Measurements from ENCODE around the gene MGAT4C.
"Not testable (repeated sequence)": the region's sequence is repeated elsewhere in the genome, so short reads cannot be mapped to it uniquely, and the experiment has no call there.

Gene MGAT4C

GRCh38 chr12:86256163-86256562 lies at the start of gene MGAT4C:
Gene MGAT4C, minus strand, starts transcription at chr12:86256391.
- TF ChIP-seq, protein P1, sequence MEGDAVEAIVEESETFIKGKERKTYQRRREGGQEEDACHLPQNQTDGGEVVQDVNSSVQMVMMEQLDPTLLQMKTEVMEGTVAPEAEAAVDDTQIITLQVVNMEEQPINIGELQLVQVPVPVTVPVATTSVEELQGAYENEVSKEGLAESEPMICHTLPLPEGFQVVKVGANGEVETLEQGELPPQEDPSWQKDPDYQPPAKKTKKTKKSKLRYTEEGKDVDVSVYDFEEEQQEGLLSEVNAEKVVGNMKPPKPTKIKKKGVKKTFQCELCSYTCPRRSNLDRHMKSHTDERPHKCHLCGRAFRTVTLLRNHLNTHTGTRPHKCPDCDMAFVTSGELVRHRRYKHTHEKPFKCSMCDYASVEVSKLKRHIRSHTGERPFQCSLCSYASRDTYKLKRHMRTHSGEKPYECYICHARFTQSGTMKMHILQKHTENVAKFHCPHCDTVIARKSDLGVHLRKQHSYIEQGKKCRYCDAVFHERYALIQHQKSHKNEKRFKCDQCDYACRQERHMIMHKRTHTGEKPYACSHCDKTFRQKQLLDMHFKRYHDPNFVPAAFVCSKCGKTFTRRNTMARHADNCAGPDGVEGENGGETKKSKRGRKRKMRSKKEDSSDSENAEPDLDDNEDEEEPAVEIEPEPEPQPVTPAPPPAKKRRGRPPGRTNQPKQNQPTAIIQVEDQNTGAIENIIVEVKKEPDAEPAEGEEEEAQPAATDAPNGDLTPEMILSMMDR (conservative IDR thresholded peaks at IDR 0.05) = no peak
- H3K27ac ChIP-seq = no peak within 1 kb of the TSS

DNA sequence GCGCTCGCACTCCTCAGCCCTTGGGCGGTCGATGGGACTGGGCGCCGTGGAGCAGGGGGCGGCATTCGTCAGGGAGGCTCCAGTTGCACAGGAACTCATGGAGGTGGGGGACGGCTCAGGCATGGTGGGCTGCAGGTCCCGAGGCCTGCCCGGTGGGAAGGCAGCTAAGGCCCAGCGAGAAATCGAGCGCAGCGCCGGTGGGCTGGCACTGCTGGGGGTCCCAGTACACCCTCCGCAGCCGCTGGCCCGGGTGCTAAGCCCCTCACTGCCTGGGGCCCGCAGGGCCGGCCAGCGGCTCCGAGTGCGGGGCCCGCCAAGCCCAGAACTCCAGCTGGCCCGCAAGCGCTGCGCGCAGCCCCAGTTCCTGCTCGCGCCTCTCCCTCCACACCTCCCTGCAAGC lies 40.2 kb upstream of the MGAT4C start:
- H3K27ac ChIP-seq = not testable (repeated sequence)

DNA sequence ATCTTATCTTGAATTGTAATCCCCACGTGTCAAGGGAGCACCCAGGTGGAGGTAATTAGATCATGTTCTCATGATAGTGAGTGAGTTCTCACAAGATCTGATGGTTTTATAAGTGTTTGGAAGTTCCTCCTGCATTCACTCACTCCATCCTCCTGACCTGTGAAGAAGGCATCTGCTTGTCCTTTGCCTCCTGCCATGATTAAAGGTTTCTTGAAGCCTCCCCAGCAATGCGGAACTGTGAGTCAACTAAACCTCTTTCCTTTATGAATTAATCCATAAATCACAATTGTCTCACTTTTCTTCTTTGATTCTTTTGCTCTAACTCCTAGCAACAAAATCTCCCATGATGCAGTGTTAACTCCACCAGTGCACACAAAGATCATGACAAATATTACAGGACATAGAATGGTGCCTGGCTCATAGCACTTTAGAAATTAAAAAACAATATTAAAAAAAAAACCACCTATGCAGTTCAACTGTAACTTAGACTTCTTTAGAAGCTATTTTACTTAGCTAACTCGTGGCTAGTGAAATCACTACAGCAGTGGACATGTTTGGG lies 37.6 kb upstream of the MGAT4C start:
- H3K27ac ChIP-seq = no peak overlapping the region
- TF ChIP-seq, protein P1 (conservative IDR thresholded peaks at IDR 0.05) = no peak

DNA sequence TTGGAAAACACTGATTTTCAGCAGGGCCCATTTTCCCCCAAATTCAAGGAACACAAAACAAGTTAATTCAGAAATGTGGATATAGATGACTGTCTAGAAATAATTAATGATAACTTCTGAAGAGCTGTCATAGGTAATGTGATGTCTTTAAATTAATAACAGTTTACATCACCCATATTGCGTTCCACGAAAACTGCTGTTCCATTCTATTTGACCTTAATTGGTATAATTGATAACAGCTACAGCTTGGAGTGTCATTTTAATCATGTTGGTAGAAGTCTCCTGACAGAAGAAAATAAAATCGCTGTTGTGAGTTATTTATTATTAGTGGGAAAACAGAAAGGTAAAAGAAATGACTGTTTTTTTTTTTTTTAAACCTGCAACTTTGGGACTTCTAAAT lies 36.3 kb upstream of the MGAT4C start:
- TF ChIP-seq, protein P1 (conservative IDR thresholded peaks at IDR 0.05) = no peak
- H3K27ac ChIP-seq = no peak overlapping the region

DNA sequence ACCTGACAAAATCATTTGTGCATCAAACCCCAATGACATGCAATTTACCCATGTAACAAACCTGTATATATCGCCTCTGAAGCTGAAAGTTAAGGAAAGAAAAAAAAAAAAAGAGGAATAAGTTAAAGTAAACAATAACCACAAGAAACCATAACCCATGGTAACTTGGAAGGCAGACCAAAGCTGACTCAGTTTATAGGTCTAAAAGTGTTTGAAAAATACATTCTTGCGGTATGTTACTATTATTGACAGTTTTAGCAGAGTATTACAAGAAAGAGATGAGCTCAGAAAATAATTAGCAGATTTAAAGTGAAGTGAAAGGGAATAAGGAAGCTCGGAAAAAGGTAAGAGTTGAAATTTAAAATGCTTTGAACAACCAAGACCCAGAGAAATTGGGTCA lies 34.4 kb upstream of the MGAT4C start:
- H3K27ac ChIP-seq = no peak overlapping the region
- TF ChIP-seq, protein P1 (conservative IDR thresholded peaks at IDR 0.05) = no peak

DNA sequence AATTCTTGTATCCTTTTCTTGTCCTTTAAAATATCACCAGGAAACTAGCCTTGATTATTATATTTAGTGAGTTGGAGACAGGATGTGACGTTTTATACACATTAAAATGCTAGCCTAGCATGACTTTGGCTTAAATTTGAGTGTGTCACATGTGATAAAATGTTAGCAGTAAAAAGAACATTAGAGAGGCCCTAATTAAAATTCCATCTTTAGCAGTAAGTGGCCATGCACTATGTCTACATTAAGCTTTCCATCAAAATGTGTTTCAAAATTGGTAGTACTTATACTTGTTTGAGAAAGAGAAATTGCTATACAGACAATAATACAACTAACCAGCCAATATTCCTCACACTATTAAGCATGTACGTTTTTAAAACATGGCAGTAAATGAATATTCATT lies 29.9 kb upstream of the MGAT4C start:
- TF ChIP-seq, protein P1 (conservative IDR thresholded peaks at IDR 0.05) = no peak
- no peak overlapping the region for H3K27ac ChIP-seq

DNA sequence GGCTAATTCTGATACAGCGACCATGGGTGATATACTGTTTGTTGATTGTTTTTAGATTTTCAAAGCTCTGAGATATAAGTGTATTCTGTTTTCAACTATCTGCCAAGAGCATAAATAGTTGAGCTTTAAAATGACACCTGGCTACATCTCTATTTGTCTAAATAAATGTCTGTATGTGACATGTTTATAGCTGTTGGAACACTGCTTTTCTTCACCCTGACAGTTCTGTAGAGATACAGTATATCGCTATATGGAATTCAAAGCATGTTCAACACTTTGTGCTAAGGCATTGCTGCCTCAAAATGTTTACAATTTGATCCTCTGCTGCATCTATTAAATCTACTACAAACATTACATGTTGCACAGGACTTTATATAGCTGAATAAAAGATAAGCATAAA lies 27.4 kb upstream of the MGAT4C start:
- TF ChIP-seq, protein P1 (conservative IDR thresholded peaks at IDR 0.05) = no peak
- no peak overlapping the region for H3K27ac ChIP-seq

- no peak overlapping the region for H3K27ac ChIP-seq
- TF ChIP-seq, protein P1 (conservative IDR thresholded peaks at IDR 0.05) = no peak
Measured at GRCh38 chr12:86275356-86275755, 19.2 kb upstream of the MGAT4C start.

Data from VCaP (cell line).